ENCODE results near the gene RFC3. TPM values are rescaled to one million over a fixed set of nuclear protein-coding genes. Genes with fewer than 3 reads are reported as not detected.
"Not testable (repeated sequence)": the region's sequence is repeated elsewhere in the genome, so short reads cannot be mapped to it uniquely, and the experiment has no call there.

Gene RFC3
- 10 to 100 TPM; 39.6 to 47.7 TPM for total RNA-seq

- H3K27ac Mint-ChIP-seq = peak within 1 kb of the TSS; percentile 99
- peaks cover 40% of the 10 kb centered on the region for H3K4me1 Mint-ChIP-seq (ENCODE audit: low read depth)
- DNase-seq = peak; percentile 93
- ATAC-seq (replicated peaks in 1 of 2) = peak; percentile 97 to 99
- no peaks in the 10 kb centered on the region for H3K27me3 Mint-ChIP-seq (ENCODE audit: low read depth)
- H3K36me3 Mint-ChIP-seq (ENCODE audit: insufficient read depth in 2 of 2) = peaks cover 11 to 27% of the 10 kb centered on the region in 2 donors
- no peaks in the 10 kb centered on the region for H3K9me3 Mint-ChIP-seq
- H3K4me3 Mint-ChIP-seq = peak within 1 kb of the TSS; percentile 97
Measured at GRCh38 chr13:33817901-33818706, at the start of gene RFC3. Gene RFC3 (plus strand): TSS chr13:33818149. CDS start chr13:33818179, 30 bp downstream.

DNA sequence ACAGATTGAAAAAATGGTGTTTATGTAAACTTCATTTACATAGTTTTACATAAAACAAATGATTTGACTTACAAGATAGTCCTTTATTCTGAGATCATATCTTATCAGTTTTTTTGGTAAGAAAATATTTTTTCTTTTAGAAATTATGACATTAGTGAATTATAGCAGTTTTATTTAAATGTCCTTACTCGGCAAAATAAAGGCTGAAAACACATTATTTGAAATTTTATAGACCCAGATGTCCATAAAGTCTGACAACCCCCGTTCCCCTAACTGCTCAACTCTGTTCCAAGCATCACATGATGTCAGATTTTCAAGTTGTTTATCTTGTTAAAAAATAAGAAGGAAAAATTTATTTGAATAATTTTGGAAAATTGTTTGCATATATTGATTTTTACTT, 46.7 kb upstream of the RFC3 start:
- peaks cover 2% of the 10 kb centered on the region in 2 donors for H3K9me3 Mint-ChIP-seq
- no peak for DNase-seq

DNA sequence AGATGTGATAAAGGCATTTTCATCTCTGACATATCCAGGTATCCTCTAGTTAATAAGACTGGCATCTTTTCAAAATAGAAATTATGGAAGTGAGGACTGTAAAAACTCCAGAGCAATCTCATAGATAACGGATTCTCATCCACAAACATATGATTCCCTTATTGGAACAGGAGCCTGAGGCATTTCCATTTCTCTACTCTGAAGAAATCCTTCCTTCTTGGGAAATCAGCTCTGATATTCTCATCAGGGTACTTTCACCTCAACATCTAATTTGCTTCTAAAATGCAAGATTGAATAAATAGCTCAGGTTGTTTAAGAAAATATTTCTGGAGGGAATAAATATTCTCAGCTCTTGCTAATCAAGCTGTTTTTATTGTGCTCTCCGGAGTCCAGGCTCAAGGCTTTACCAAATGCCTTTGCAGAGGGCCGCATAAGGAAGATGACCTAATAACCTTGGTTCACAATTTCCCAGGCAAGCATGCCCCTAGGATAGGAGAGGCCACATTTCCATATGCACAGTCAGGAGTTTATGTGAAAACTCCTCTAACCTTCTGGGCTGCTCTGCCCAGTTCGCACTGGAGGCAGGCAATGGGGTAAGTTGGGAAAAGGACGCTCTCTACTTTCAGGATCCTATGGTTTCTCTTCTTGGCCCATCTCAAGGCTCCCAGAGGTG, 44.0 kb upstream of the RFC3 start:
- ATAC-seq (replicated peaks in 1 of 2) (no peak), DNase-seq (no peak)
- Mint-ChIP-seq H3K27me3 (ENCODE audit: low read depth) (no peaks in the 10 kb centered on the region), H3K36me3 (ENCODE audit: insufficient read depth in 2 of 2) (no peaks in the 10 kb centered on the region), H3K4me1 (ENCODE audit: low read depth) (no peaks in the 10 kb centered on the region), H3K27ac (no peak overlapping the region), H3K9me3 (no peaks in the 10 kb centered on the region), H3K4me3 (no peak overlapping the region)

More for the DNA sequence above, 46.7 kb upstream of the RFC3 start:
- H3K4me3 Mint-ChIP-seq = no peak overlapping the region
- no peaks in the 10 kb centered on the region for H3K4me1 Mint-ChIP-seq (ENCODE audit: low read depth)
- ATAC-seq (replicated peaks in 1 of 2) = no peak
- no peaks in the 10 kb centered on the region for H3K36me3 Mint-ChIP-seq (ENCODE audit: insufficient read depth in 2 of 2)
- peaks cover 9% of the 10 kb centered on the region for H3K27me3 Mint-ChIP-seq (ENCODE audit: low read depth)
- no peak overlapping the region for H3K27ac Mint-ChIP-seq

DNA sequence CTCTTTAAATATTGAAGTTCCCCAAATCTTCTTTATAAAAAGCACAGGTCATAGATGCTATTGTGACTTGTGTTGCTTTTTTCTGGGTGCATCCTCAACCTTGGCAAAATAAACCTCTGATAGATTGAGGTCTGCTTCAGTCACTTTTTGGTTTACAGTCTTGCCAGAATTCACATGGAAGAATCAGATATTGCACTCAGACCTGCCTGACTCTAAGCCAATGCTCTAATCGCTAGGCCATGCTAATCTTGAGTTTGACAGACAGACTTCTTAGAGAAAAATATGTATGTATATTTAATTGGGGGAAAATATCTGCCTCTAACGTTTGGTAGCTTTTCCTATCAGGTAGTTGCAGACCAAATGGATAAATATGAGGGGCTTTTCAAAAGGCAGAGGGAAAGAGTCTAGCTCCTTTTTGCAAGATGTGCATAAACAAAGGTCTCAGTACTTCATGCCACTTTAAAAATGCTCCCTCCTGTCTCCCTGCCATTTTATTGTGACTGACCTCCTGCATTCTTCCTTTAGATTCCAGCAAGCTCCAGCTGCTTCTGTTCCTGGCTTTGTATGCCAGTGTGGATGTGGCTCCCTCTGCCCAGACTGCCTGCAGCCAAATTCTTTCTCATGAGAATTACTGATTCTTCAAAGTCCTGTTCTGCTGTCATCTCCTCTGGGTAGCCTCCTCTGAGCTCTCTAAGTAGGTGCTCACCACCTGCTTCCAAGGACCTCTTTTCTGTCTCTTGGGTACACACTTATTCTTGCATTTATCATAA, 42.4 kb upstream of the RFC3 start:
- no peaks in the 10 kb centered on the region for H3K27me3 Mint-ChIP-seq (ENCODE audit: low read depth)
- no peak overlapping the region for H3K27ac Mint-ChIP-seq
- H3K4me3 Mint-ChIP-seq = no peak overlapping the region
- DNase-seq = no peak
- no peak for ATAC-seq (replicated peaks in 1 of 2)
- H3K9me3 Mint-ChIP-seq = peaks cover 1% of the 10 kb centered on the region in 2 donors
- no peaks in the 10 kb centered on the region for H3K4me1 Mint-ChIP-seq (ENCODE audit: low read depth)
- peaks cover 0 to 1% of the 10 kb centered on the region in 2 donors for H3K36me3 Mint-ChIP-seq (ENCODE audit: insufficient read depth in 2 of 2)

GRCh38 chr13:33776239-33776881, 41.6 kb upstream of the RFC3 start:
- ATAC-seq (replicated peaks in 1 of 2) (no peak), DNase-seq (no peak)
- peaks cover 0 to 3% of the 10 kb centered on the region in 2 donors for H3K36me3 Mint-ChIP-seq (ENCODE audit: insufficient read depth in 2 of 2)
- H3K9me3 Mint-ChIP-seq = peaks cover 3 to 4% of the 10 kb centered on the region in 2 donors
- H3K27me3 Mint-ChIP-seq (ENCODE audit: low read depth) = no peaks in the 10 kb centered on the region
- H3K4me3 Mint-ChIP-seq = no peak overlapping the region
- H3K4me1 Mint-ChIP-seq (ENCODE audit: low read depth) = no peaks in the 10 kb centered on the region
- no peak overlapping the region for H3K27ac Mint-ChIP-seq

GRCh38 chr13:33782631-33783030, 35.3 kb upstream of the RFC3 start:
- no peak overlapping the region for H3K4me3 Mint-ChIP-seq
- no peak overlapping the region for H3K27ac Mint-ChIP-seq
- H3K36me3 Mint-ChIP-seq (ENCODE audit: insufficient read depth in 2 of 2) = peaks cover 4 to 6% of the 10 kb centered on the region in 2 donors
- H3K9me3 Mint-ChIP-seq = peaks cover 6% of the 10 kb centered on the region in 2 donors
- no peak for DNase-seq
- no peaks in the 10 kb centered on the region for H3K27me3 Mint-ChIP-seq (ENCODE audit: low read depth)
- peaks cover 6% of the 10 kb centered on the region for H3K4me1 Mint-ChIP-seq (ENCODE audit: low read depth)
- ATAC-seq (replicated peaks in 1 of 2) = no peak

DNA sequence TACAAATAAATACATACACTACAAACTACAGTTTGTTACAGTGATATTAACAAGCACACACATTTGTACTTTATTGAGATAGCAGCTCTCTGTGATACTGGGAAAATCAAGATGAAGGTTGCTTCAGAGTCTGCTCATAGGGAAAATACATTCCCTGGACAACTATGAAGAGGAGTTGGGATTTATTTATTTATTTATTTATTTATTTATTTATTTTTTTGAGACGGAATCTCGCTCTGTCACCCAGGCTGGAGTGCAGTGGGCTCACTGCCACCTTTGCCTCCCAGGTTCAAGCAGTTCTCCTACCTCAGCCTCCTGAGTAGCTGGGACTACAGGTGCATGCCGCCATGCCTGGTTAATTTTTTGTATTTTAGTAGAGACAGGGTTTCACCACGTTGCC, 34.7 kb upstream of the RFC3 start:
- H3K36me3 Mint-ChIP-seq (ENCODE audit: insufficient read depth in 2 of 2); H3K27me3 Mint-ChIP-seq (ENCODE audit: low read depth); DNase-seq; ATAC-seq (replicated peaks in 1 of 2); H3K9me3 Mint-ChIP-seq; H3K27ac Mint-ChIP-seq; H3K4me3 Mint-ChIP-seq; H3K4me1 Mint-ChIP-seq (ENCODE audit: low read depth): not testable (repeated sequence)

DNA sequence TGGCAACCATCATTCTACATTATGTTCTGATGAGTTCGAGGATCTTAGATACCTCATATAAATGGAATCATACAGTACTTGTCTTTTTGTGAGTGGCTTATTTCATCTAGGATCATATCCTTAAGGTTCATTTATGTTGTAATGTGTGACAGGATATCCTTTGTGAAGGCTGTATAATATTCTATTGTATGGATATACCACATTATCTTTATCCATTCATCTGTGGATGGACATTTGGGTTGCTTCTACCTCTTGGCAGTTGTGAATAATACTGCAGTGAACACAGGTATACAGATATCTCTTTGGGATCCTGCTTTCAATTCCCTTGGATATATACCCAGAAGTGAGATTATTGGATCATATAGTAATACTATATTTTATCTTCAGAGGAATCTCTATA, 33.2 kb upstream of the RFC3 start:
- no peak for DNase-seq
- Mint-ChIP-seq H3K27me3 (ENCODE audit: low read depth) (no peaks in the 10 kb centered on the region), H3K27ac (no peak overlapping the region), H3K9me3 (peaks cover 6% of the 10 kb centered on the region in 2 donors), H3K4me3 (no peak overlapping the region), H3K36me3 (ENCODE audit: insufficient read depth in 2 of 2) (peaks cover 4 to 6% of the 10 kb centered on the region in 2 donors), H3K4me1 (ENCODE audit: low read depth) (peaks cover 9% of the 10 kb centered on the region)
- ATAC-seq (replicated peaks in 1 of 2) = no peak

- Mint-ChIP-seq H3K9me3 (peaks cover 6% of the 10 kb centered on the region in 2 donors), H3K27ac (no peak overlapping the region), H3K36me3 (ENCODE audit: insufficient read depth in 2 of 2) (peaks cover 4 to 6% of the 10 kb centered on the region in 2 donors), H3K4me3 (no peak overlapping the region), H3K4me1 (ENCODE audit: low read depth) (peaks cover 9% of the 10 kb centered on the region), H3K27me3 (ENCODE audit: low read depth) (no peaks in the 10 kb centered on the region)
- no peak for DNase-seq
- no peak for ATAC-seq (replicated peaks in 1 of 2)
Measured at GRCh38 chr13:33785384-33785783, 32.6 kb upstream of the RFC3 start.

GRCh38 chr13:33787051-33787591, 30.8 kb upstream of the RFC3 start:
- H3K4me1 Mint-ChIP-seq (ENCODE audit: low read depth) = peaks cover 9% of the 10 kb centered on the region
- H3K4me3 Mint-ChIP-seq = peak overlapping the region; percentile 62 to 86
- H3K9me3 Mint-ChIP-seq = peaks cover 0 to 5% of the 10 kb centered on the region in 2 donors
- H3K27me3 Mint-ChIP-seq (ENCODE audit: low read depth) = no peaks in the 10 kb centered on the region
- ATAC-seq (replicated peaks in 1 of 2) = peak; percentile 53 to 60
- H3K27ac Mint-ChIP-seq = no peak overlapping the region
- peaks cover 0 to 2% of the 10 kb centered on the region in 2 donors for H3K36me3 Mint-ChIP-seq (ENCODE audit: insufficient read depth in 2 of 2)
- peak in 1 of 2 donors; percentile 1 for DNase-seq

GRCh38 chr13:33789066-33789606, 28.8 kb upstream of the RFC3 start:
- no peak for DNase-seq
- ATAC-seq (replicated peaks in 1 of 2) = no peak
- Mint-ChIP-seq H3K9me3 (peaks cover 0 to 5% of the 10 kb centered on the region in 2 donors), H3K27me3 (ENCODE audit: low read depth) (no peaks in the 10 kb centered on the region), H3K4me3 (no peak overlapping the region), H3K27ac (no peak overlapping the region), H3K36me3 (ENCODE audit: insufficient read depth in 2 of 2) (peaks cover 0 to 2% of the 10 kb centered on the region in 2 donors), H3K4me1 (ENCODE audit: low read depth) (peaks cover 9% of the 10 kb centered on the region)

DNA sequence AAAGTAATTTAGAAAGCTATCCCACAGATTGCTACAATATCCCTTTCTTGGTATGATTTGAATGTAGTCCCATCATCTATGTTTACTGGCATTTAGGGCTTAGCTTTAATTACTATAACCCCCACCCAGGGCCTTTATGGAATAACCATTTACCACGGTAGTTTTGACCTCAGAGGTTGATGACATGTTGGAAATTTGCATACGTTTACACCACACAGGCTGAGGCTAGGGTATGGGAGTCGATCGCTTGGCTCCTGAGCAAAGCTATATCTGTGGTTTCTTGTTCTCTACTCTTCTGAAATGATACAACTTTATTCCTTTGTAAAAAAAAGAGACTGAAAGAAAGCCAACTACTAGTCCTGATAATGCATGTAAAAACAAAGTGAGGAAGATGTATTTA, 28.2 kb upstream of the RFC3 start:
- Mint-ChIP-seq H3K36me3 (ENCODE audit: insufficient read depth in 2 of 2) (no peaks in the 10 kb centered on the region), H3K27me3 (ENCODE audit: low read depth) (no peaks in the 10 kb centered on the region), H3K4me1 (ENCODE audit: low read depth) (peaks cover 9% of the 10 kb centered on the region), H3K9me3 (peaks cover 0 to 2% of the 10 kb centered on the region in 2 donors), H3K4me3 (no peak overlapping the region), H3K27ac (no peak overlapping the region)
- no peak for ATAC-seq (replicated peaks in 1 of 2)
- DNase-seq = no peak

All from activated T-cell treated with anti-CD3 and anti-CD28 coated beads, Interleukin-2, amount 50 U/mL, for 72 hours (primary cell).